Measurements from ENCODE around the gene FAM3B.

Gene FAM3B

GRCh38 chr21:41321211-41321907 lies 4.8 kb downstream of the FAM3B start:
- FAIRE-seq (no peak), DNase-seq (ENCODE audit: insufficient read length) (no peak)
- no peak for TF ChIP-seq TAF1 (IDR thresholded peaks at IDR 0.05; ENCODE audit: borderline replicate concordance, low read depth, low read length)
- TF ChIP-seq POLR2A (IDR thresholded peaks at IDR 0.05; ENCODE audit: low read depth, low read length), result no peak
- TF ChIP-seq POLR2AphosphoS5 (IDR thresholded peaks at IDR 0.05; ENCODE audit: low read depth, low read length), result no peak

DNA sequence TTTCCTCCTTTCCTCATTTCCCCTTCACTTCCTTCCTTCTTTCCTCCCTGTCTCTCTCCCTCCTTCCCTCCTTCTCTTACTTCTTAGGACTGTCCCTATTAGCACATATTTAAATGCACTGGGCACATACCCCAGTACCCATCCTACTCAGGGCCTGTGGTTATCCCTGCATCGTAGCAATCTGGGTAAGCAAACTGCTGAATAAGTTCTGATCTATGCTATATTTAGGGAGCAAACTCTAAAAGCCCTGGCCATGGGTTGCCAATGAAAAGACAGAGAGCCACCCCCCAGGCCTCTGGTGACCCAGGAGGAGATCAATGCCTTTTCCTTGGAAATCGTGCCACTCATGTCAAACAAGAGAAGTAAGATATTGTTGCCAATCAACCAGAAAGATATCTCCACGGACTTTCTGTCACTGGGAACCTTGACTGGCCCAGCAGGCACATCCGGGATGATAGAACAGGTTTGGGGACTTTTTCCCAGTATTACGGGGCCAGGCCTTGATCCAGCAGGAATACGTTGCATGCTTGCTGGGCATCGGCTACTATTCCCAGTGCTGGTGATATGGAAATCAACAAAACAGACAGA lies 5.4 kb downstream of the FAM3B start:
- no peak for FAIRE-seq
- no peak for TF ChIP-seq POLR2AphosphoS5 (IDR thresholded peaks at IDR 0.05; ENCODE audit: low read depth, low read length)
- no peak for TF ChIP-seq TAF1 (IDR thresholded peaks at IDR 0.05; ENCODE audit: borderline replicate concordance, low read depth, low read length)
- no peak for TF ChIP-seq POLR2A (IDR thresholded peaks at IDR 0.05; ENCODE audit: low read depth, low read length)
- DNase-seq (ENCODE audit: insufficient read length), result no peak

DNA sequence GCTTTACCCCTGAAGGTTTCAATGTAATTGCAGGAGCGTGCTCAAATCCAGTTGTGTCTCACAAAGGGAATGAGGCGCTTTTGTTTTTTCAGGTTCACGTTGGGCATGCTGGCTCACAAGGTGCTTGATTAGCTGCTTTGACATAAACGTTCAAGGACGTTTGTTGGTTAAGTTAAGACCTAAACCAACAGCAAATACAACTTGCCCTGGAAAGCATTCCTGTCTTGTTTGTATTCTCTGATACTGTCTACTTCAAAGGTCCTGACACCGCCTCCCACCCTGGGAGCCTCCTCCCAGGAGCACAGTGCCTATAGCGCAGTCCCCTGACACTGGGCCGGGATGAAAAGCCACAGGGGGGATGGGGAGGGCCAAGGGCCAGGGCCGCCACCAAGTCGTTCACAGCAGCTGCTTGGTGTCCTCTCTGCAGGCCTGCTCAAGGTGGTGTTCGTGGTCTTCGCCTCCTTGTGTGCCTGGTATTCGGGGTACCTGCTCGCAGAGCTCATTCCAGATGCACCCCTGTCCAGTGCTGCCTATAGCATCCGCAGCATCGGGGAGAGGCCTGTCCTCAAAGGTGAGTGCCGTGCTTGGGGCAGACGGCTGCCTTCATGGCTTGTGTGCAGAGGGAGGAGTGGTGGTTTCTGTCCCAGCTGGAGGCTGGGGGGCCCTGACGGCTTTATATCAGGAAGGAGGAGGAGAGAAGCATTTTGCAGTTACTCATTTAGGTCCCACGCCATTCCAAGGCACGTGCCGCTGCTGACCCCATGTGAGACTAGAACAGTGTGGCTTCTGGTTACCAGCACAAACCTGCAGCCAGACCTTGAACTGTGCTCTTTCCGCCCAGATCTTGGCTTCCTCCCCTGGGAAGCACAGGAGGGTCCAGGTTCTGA lies 6.1 kb downstream of the FAM3B start:
- DNase-seq (ENCODE audit: insufficient read length), result no peak
- no peak for TF ChIP-seq POLR2AphosphoS5 (IDR thresholded peaks at IDR 0.05; ENCODE audit: low read depth, low read length)
- no peak for TF ChIP-seq TAF1 (IDR thresholded peaks at IDR 0.05; ENCODE audit: borderline replicate concordance, low read depth, low read length)
- no peak for TF ChIP-seq POLR2A (IDR thresholded peaks at IDR 0.05; ENCODE audit: low read depth, low read length)
- no peak for FAIRE-seq

GRCh38 chr21:41325138-41325912 lies 8.7 kb downstream of the FAM3B start:
- no peak for DNase-seq (ENCODE audit: insufficient read length)
- no peak for FAIRE-seq
- TF ChIP-seq TAF1 (IDR thresholded peaks at IDR 0.05; ENCODE audit: borderline replicate concordance, low read depth, low read length) (no peak), POLR2A (IDR thresholded peaks at IDR 0.05; ENCODE audit: low read depth, low read length) (no peak), POLR2AphosphoS5 (IDR thresholded peaks at IDR 0.05; ENCODE audit: low read depth, low read length) (no peak)

- FAIRE-seq (no peak), DNase-seq (ENCODE audit: insufficient read length) (no peak)
- TF ChIP-seq POLR2AphosphoS5 (IDR thresholded peaks at IDR 0.05; ENCODE audit: low read depth, low read length) (no peak), TAF1 (IDR thresholded peaks at IDR 0.05; ENCODE audit: borderline replicate concordance, low read depth, low read length) (no peak), POLR2A (IDR thresholded peaks at IDR 0.05; ENCODE audit: low read depth, low read length) (no peak)
Measured at GRCh38 chr21:41326414-41327080, 9.9 kb downstream of the FAM3B start.

DNA sequence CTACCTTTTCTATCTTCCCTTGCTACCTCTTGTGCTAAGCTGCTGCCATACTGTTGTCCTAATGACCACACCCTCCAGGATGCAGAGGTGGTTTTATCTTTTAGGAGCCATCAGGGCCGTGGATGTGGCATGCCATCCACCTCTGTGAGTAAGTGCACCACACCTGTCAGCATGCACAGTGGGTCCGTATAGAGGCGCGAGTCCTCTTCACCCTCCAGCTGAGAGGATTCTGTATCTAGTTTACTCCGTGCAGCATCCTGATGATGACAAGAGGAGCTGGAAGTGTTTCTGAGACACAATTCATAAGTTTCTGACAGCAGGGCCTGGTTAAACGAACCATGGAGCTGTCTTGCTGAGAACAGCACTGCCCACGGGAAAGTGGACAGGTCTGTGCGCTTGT lies 11.2 kb downstream of the FAM3B start:
- DNase-seq (ENCODE audit: insufficient read length) (no peak), FAIRE-seq (no peak)
- TF ChIP-seq POLR2A (IDR thresholded peaks at IDR 0.05; ENCODE audit: low read depth, low read length) (no peak), TAF1 (IDR thresholded peaks at IDR 0.05; ENCODE audit: borderline replicate concordance, low read depth, low read length) (no peak), POLR2AphosphoS5 (IDR thresholded peaks at IDR 0.05; ENCODE audit: low read depth, low read length) (no peak)

DNA sequence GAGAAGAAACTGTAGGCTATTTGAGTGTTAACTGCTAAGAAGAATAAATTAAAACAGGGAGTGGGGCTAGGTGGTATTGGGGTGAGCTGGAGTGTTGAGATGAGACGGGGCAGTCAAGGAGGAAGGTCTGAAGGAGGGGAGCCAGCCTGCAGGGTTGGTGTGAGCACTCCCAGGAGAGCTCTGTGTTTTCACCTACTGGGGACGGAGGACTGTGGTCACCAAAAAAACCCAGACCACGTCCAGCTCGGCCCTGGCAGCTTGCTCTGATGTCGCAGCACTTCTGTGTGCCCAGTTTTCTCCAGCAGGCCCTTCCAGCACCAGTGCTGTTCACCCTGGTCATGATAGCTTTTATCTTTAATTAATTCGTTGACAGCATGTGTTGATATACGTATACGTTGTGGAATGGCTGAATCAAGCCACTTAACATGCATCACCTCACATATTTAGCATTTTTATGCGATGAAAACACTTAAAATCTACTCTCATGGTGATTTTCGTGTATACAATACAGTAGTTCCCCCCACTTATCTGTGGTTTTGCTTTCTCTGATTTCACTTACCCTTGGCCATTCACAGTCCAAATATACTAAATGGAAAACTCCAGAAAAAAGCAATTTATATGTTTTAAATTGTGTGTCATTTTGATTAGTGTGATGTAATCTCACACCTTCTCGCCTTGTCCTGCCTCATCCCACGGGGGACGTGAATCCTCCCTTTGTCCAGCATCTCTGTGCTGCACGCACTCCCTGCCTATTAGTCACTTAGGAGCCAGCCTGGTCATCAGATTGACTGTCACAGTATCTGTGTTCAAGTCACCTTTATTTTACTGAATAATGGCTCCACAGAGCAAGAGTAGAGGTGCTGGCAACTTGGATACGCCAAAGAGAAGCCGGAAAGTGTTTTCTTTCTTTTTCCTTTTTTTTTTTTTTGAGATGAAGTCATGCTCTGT lies 12.3 kb downstream of the FAM3B start:
- DNase-seq (ENCODE audit: insufficient read length), result no peak
- no peak for FAIRE-seq
- TF ChIP-seq TAF1 (IDR thresholded peaks at IDR 0.05; ENCODE audit: borderline replicate concordance, low read depth, low read length), result no peak

DNA sequence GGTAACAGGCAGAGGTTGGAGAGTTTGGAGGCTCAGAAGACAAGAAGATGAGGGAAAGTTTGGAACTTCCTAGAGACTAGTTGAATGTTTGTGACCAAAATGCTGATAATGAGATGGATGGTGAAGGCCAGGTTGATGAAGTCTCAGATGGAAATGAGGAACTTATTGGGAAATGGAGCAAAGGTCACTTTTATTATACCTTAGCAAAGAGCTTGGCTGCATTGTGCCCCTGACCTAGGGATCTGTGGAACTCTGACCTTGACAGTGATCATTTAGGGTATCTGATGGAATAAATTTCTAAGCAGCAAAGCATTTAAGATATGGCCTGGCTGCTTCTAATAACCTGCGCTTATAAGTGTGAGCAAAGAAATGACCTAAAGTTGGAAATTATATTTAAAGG lies 17.2 kb downstream of the FAM3B start:
- FAIRE-seq, result no peak
- TF ChIP-seq POLR2AphosphoS5 (IDR thresholded peaks at IDR 0.05; ENCODE audit: low read depth, low read length) (no peak), TAF1 (IDR thresholded peaks at IDR 0.05; ENCODE audit: borderline replicate concordance, low read depth, low read length) (no peak)
- no peak for DNase-seq (ENCODE audit: insufficient read length)

GRCh38 chr21:41337515-41337914 lies 20.9 kb downstream of the FAM3B start:
- DNase-seq (ENCODE audit: insufficient read length) (no peak), FAIRE-seq (no peak)
- no peak for TF ChIP-seq TAF1 (IDR thresholded peaks at IDR 0.05; ENCODE audit: borderline replicate concordance, low read depth, low read length)
- no peak for TF ChIP-seq POLR2A (IDR thresholded peaks at IDR 0.05; ENCODE audit: low read depth, low read length)
- TF ChIP-seq POLR2AphosphoS5 (IDR thresholded peaks at IDR 0.05; ENCODE audit: low read depth, low read length), result no peak

- TF ChIP-seq POLR2AphosphoS5 (IDR thresholded peaks at IDR 0.05; ENCODE audit: low read depth, low read length) (no peak), POLR2A (IDR thresholded peaks at IDR 0.05; ENCODE audit: low read depth, low read length) (no peak), TAF1 (IDR thresholded peaks at IDR 0.05; ENCODE audit: borderline replicate concordance, low read depth, low read length) (no peak)
- FAIRE-seq (no peak), DNase-seq (ENCODE audit: insufficient read length) (no peak)
Measured at GRCh38 chr21:41338455-41338854, 21.9 kb downstream of the FAM3B start.

Data from GM12892 (cell line).